Ishikawa (cell line): ENCODE measurements around the gene CACNA2D3.

ENCODE experiments used
- CEBPB ChIP-seq: IDR thresholded peaks from 2 replicates; pipeline ENCODE4 v1.6.1; 2012
- CREB1 ChIP-seq: IDR thresholded peaks from 2 replicates; pipeline ENCODE4 v1.6.1; 2012; ENCODE audit warnings: low read depth
- EGR1 ChIP-seq: IDR thresholded peaks from 2 replicates; pipeline ENCODE4 v1.6.1; 2012
- EP300 ChIP-seq: IDR thresholded peaks from 2 replicates; pipeline ENCODE4 v1.6.1; 2012; ENCODE audit warnings: borderline replicate concordance
- FOXM1 ChIP-seq: IDR thresholded peaks from 2 replicates; pipeline ENCODE4 v1.6.1; 2012; ENCODE audit warnings: low read depth, borderline replicate concordance
- NFIC ChIP-seq: IDR thresholded peaks from 2 replicates; pipeline ENCODE4 v1.6.1; 2012
- RAD21 ChIP-seq: IDR thresholded peaks from 2 replicates; pipeline ENCODE4 v1.6.1; 2012; ENCODE audit warnings: low read depth
- REST ChIP-seq: IDR thresholded peaks from 2 replicates; pipeline ENCODE4 v1.6.1; 2012; ENCODE audit warnings: low read depth, mild to moderate bottlenecking
- TAF1 ChIP-seq: IDR thresholded peaks from 2 replicates; pipeline ENCODE4 v1.6.1; 2012; ENCODE audit warnings: low read depth, mild to moderate bottlenecking
- TCF12 ChIP-seq: IDR thresholded peaks from 2 replicates; pipeline ENCODE4 v1.6.1; 2012; ENCODE audit warnings: low read depth
- TEAD4 ChIP-seq: IDR thresholded peaks from 2 replicates; pipeline ENCODE4 v1.6.1; 2012
- YY1 ChIP-seq: IDR thresholded peaks from 2 replicates; pipeline ENCODE4 v1.6.1; 2012; ENCODE audit warnings: low read depth
- ZBTB7A ChIP-seq: IDR thresholded peaks from 2 replicates; pipeline ENCODE4 v1.6.1; 2012; ENCODE audit warnings: low read depth
- TF ChIP-seq, protein P1 (sequence below): IDR thresholded peaks from 2 replicates; pipeline ENCODE4 v1.6.1; 2012
- TF ChIP-seq, protein P2 (sequence below): IDR thresholded peaks from 2 replicates; pipeline ENCODE4 v1.6.1; 2012

The CACNA2D3 gene

DNA sequence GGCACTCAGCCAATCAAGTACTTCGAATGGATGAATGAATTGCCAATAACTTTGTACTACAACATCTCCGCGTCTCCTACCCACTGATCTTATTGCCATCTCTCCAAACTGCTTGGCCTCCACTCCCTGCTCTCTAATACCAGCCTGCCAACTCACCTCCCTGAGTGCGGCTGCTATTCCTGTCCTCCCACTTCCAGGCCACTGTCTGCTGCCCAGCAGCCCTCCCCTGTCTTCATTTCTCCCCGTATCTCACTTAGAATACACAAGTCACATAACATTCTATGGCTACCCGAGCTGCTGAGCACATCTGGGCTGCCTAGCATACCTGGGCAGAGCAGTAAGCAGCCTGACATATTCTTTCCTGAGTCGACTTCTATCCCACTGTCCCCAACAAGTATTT is 955.4 kb downstream of the CACNA2D3 start:
- TF ChIP-seq ZBTB7A (no peak), CEBPB (no peak), TEAD4 (no peak), FOXM1 (no peak), REST (no peak), RAD21 (no peak), TAF1 (no peak), TCF12 (no peak), EP300 (no peak), CREB1 (no peak), EGR1 (no peak), YY1 (no peak)
- TF ChIP-seq, protein P1, sequence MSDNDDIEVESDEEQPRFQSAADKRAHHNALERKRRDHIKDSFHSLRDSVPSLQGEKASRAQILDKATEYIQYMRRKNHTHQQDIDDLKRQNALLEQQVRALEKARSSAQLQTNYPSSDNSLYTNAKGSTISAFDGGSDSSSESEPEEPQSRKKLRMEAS, result no peak

GRCh38 chr3:55078876-55079275 is 956.5 kb downstream of the CACNA2D3 start:
- TF ChIP-seq REST (no peak), NFIC (no peak), TCF12 (no peak), CREB1 (no peak), YY1 (no peak)
- TF ChIP-seq, protein P1, result no peak

GRCh38 chr3:55085231-55085630 is 962.9 kb downstream of the CACNA2D3 start:
- TF ChIP-seq CREB1 (no peak), CEBPB (no peak), TCF12 (no peak), REST (no peak), FOXM1 (no peak), TEAD4 (no peak), NFIC (no peak), RAD21 (no peak), EP300 (no peak), YY1 (no peak), EGR1 (no peak)
- TF ChIP-seq, protein P2, sequence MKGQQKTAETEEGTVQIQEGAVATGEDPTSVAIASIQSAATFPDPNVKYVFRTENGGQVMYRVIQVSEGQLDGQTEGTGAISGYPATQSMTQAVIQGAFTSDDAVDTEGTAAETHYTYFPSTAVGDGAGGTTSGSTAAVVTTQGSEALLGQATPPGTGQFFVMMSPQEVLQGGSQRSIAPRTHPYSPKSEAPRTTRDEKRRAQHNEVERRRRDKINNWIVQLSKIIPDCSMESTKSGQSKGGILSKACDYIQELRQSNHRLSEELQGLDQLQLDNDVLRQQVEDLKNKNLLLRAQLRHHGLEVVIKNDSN, result no peak
- TF ChIP-seq, protein P1, result no peak

DNA sequence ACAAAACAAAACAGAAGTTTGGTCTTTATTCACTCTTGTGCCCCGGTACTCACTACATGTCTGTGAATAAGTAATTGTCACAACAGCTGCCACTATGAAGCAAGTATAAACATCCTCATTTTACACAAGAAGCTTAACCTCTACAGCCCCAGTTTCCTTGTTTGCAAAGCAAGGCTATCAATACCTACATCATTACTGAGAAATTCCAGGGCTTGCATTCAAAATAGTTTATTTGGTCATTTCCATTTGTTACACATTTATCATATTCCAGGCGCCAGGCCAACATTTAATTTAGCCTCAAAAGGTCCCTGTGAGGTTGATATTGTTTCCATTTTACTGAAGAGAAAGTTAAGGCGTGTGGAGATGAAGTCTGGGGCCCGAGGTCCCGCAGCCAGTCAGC is 966.9 kb downstream of the CACNA2D3 start:
- TF ChIP-seq EP300 (no peak), FOXM1 (no peak), REST (no peak), RAD21 (no peak), NFIC (no peak), CEBPB (no peak), EGR1 (no peak), TAF1 (no peak), TCF12 (no peak), YY1 (no peak), ZBTB7A (no peak), CREB1 (no peak), TEAD4 (no peak)
- TF ChIP-seq, protein P1, result no peak
- TF ChIP-seq, protein P2, result no peak
